ENCODE measurements around the gene PHF2. TPM values are rescaled to one million over a fixed set of nuclear protein-coding genes. Genes with fewer than 3 reads are reported as not detected.

The PHF2 gene
- total and polyA plus RNA-seq, 9 of the 15 experiments (the other 6 are each of a cell fraction or from before 2014, with no cell fraction given), result 0.37 to 14.4 (median 8.1) TPM

DNA sequence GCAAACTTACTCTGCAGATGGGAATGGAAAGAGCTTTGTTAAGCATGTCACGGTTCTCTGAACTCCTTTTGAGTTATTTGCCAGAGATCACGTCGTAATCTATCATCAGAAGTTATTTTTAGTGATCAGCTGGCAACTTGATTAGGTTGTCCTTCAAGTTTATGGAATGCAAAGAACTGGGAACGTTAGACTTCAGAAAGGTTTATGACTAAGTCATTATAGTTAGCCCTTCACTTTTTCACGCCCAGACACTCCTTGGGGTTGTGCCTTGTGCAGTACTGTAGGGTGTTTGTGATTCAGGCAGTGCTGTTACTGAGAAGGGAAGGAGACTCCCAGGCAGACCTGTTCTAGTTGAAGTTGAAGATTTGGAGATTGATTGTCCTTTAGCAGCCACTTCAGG lies 26.8 kb upstream of the PHF2 start:
- FAIRE-seq (no peak), ATAC-seq (no peak), DNase-seq (ENCODE audit: extremely low read depth in 1 of 4, low spot score in 3 of 4) (no peak)
- ChIA-PET POLR2A (no interaction called here), CTCF (ENCODE audit: low intra/inter-chr PET ratio) (no interaction called here)
- Histone ChIP-seq H3K4me3 (no peak overlapping the region), H3K36me3 (ENCODE audit: control insufficient read depth, insufficient read depth, low read length) (peaks cover 87% of the 10 kb centered on the region), H3K9me3 (replicated peaks; ENCODE audit: control insufficient read depth, insufficient read depth, low read depth, low read length) (no peaks in the 10 kb centered on the region), H2AFZ (ENCODE audit: low read depth, low read length) (no peak overlapping the region), H3K27ac (ENCODE audit: extremely low read depth, low read depth, low read length) (no peak overlapping the region), H3K4me1 (replicated peaks in 1 of 2; ENCODE audit: control insufficient read depth in 2 of 2, insufficient read depth in 2 of 2, low read length in 2 of 2) (no peaks in the 10 kb centered on the region), H3K27me3 (ENCODE audit: control insufficient read depth in 2 of 2, insufficient read depth in 2 of 2, low read length in 2 of 2) (no peaks in the 10 kb centered on the region), H3K4me2 (ENCODE audit: insufficient read depth, low read length) (no peak overlapping the region), H3K79me2 (ENCODE audit: control insufficient read depth, insufficient read depth, low read length) (no peaks in the 10 kb centered on the region), H3K9me1 (ENCODE audit: control insufficient read depth, insufficient read depth, low read length) (no peaks in the 10 kb centered on the region), H4K20me1 (replicated peaks; ENCODE audit: control insufficient read depth, insufficient read depth, low read length) (0 out of 2 replicates have a peak, but pooled peaks cover 2% of the 10 kb centered on the region), H3K9ac (ENCODE audit: insufficient read depth in 1 of 2, low read depth in 2 of 2, low read length in 2 of 2) (no peak overlapping the region)
- no TSS peak for BruUV-seq (replicated peaks)
- WGBS (ENCODE audit: insufficient coverage, low coverage, missing lambda C conversion rate), result 65% methylated on average over 5 of the region's 5 CpGs
- in situ Hi-C loops (cut with MboI), result no loop called here
- intact Hi-C loops (cut with micrococcal nuclease), result no loop called here
- TF ChIP-seq, protein P1, sequence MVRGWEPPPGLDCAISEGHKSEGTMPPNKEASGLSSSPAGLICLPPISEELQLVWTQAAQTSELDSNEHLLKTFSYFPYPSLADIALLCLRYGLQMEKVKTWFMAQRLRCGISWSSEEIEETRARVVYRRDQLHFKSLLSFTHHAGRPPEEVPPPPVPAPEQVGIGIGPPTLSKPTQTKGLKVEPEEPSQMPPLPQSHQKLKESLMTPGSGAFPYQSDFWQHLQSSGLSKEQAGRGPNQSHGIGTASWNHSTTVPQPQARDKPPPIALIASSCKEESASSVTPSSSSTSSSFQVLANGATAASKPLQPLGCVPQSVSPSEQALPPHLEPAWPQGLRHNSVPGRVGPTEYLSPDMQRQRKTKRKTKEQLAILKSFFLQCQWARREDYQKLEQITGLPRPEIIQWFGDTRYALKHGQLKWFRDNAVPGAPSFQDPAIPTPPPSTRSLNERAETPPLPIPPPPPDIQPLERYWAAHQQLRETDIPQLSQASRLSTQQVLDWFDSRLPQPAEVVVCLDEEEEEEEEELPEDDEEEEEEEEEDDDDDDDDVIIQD (CRISPR knock-in tag; IDR thresholded peaks at IDR 0.05), result no peak
- no peak for TF ChIP-seq ZNF830 (CRISPR knock-in tag; IDR thresholded peaks at IDR 0.05)

DNA sequence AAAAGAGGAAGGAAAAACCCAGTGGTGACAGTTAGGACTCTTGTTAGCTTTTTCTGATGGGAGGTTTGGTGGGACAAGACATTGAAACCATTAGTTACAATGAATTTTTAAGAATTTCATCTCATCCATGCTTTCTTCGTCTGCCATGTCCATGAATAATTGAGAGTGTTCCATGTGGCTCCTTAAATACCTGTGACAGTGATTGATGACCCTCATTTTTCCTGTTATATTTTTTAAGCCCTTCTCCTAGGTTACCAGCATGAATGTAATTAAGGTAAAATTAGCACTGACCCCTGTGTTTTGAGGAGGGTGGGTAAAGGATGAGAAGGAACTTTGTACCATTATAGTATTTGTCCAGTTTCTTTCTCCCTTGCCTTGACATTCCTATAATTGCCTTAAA lies 23.5 kb upstream of the PHF2 start:
- H3K9ac ChIP-seq (ENCODE audit: insufficient read depth in 1 of 2, low read depth in 2 of 2, low read length in 2 of 2), result no peak overlapping the region
- no peak for ATAC-seq
- no peaks in the 10 kb centered on the region for H3K9me3 ChIP-seq (replicated peaks; ENCODE audit: control insufficient read depth, insufficient read depth, low read depth, low read length)
- BruUV-seq (replicated peaks), result no TSS peak
- H2AFZ ChIP-seq (ENCODE audit: low read depth, low read length), result no peak overlapping the region
- no peaks in the 10 kb centered on the region for H3K9me1 ChIP-seq (ENCODE audit: control insufficient read depth, insufficient read depth, low read length)
- H3K27ac ChIP-seq (ENCODE audit: extremely low read depth, low read depth, low read length), result no peak overlapping the region
- H3K27me3 ChIP-seq (ENCODE audit: control insufficient read depth in 2 of 2, insufficient read depth in 2 of 2, low read length in 2 of 2), result no peaks in the 10 kb centered on the region
- no peak overlapping the region for H3K4me2 ChIP-seq (ENCODE audit: insufficient read depth, low read length)
- FAIRE-seq, result no peak
- intact Hi-C loops (cut with micrococcal nuclease), result no loop called here
- H3K36me3 ChIP-seq (ENCODE audit: control insufficient read depth, insufficient read depth, low read length), result peaks cover 86% of the 10 kb centered on the region
- DNase-seq (ENCODE audit: extremely low read depth in 1 of 4, low spot score in 3 of 4), result no peak
- H3K4me1 ChIP-seq (replicated peaks in 1 of 2; ENCODE audit: control insufficient read depth in 2 of 2, insufficient read depth in 2 of 2, low read length in 2 of 2), result no peaks in the 10 kb centered on the region
- ChIA-PET CTCF (ENCODE audit: low intra/inter-chr PET ratio) (no interaction called here), POLR2A (no interaction called here)
- H4K20me1 ChIP-seq (replicated peaks; ENCODE audit: control insufficient read depth, insufficient read depth, low read length), result no peaks in the 10 kb centered on the region
- in situ Hi-C loops (cut with MboI), result no loop called here
- 94% methylated on average over 1 of the region's 1 CpG for WGBS (ENCODE audit: insufficient coverage, low coverage, missing lambda C conversion rate)
- no peaks in the 10 kb centered on the region for H3K79me2 ChIP-seq (ENCODE audit: control insufficient read depth, insufficient read depth, low read length)
- no peak overlapping the region for H3K4me3 ChIP-seq
- TF ChIP-seq NR4A1 (CRISPR knock-in tag; IDR thresholded peaks at IDR 0.05) (no peak), NR4A1 (tag; IDR thresholded peaks at IDR 0.05) (no peak), STAG1 (CRISPR knock-in tag; IDR thresholded peaks at IDR 0.05; ENCODE audit: borderline replicate concordance) (no peak), TCFL5 (CRISPR knock-in tag; conservative IDR thresholded peaks at IDR 0.05) (no peak), HDAC6 (IDR thresholded peaks at IDR 0.05; ENCODE audit: low read depth, low read length) (no peak), RB1 (IDR thresholded peaks at IDR 0.05; ENCODE audit: low read depth) (no peak)
- TF ChIP-seq, protein P2, sequence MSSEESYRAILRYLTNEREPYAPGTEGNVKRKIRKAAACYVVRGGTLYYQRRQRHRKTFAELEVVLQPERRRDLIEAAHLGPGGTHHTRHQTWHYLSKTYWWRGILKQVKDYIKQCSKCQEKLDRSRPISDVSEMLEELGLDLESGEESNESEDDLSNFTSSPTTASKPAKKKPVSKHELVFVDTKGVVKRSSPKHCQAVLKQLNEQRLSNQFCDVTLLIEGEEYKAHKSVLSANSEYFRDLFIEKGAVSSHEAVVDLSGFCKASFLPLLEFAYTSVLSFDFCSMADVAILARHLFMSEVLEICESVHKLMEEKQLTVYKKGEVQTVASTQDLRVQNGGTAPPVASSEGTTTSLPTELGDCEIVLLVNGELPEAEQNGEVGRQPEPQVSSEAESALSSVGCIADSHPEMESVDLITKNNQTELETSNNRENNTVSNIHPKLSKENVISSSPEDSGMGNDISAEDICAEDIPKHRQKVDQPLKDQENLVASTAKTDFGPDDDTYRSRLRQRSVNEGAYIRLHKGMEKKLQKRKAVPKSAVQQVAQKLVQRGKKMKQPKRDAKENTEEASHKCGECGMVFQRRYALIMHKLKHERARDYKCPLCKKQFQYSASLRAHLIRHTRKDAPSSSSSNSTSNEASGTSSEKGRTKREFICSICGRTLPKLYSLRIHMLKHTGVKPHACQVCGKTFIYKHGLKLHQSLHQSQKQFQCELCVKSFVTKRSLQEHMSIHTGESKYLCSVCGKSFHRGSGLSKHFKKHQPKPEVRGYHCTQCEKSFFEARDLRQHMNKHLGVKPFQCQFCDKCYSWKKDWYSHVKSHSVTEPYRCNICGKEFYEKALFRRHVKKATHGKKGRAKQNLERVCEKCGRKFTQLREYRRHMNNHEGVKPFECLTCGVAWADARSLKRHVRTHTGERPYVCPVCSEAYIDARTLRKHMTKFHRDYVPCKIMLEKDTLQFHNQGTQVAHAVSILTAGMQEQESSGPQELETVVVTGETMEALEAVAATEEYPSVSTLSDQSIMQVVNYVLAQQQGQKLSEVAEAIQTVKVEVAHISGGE (CRISPR knock-in tag; IDR thresholded peaks at IDR 0.05), result no peak
